SK-N-DZ (cell line): ENCODE results near the gene OR10D3. TPM values are rescaled to one million over a fixed set of nuclear protein-coding genes. Genes with fewer than 3 reads are reported as not detected.
"Not testable (repeated sequence)": the region's sequence is repeated elsewhere in the genome, so short reads cannot be mapped to it uniquely, and the experiment has no call there.

Experiments used
- DNase-seq: peaks from one replicate; pipeline ENCODE4 v3.0.0-alpha.2; 2015; ENCODE audit warnings: low spot score
- polyA plus RNA-seq, 2 experiments: library from polyadenylated mRNA; depleted of rRNA; stranded (reverse); fragments of >200 nt; gene quantifications; 2 replicates each; pipeline ENCODE4 v1.2.3, GENCODE V29; 2014

OR10D3 gene
- polyA plus RNA-seq (2014; cell fraction: cytosol; rRNA removed), result not detected in 2 replicates
- not detected in 2 replicates for polyA plus RNA-seq (2014; cell fraction: nucleus; rRNA removed)

GRCh38 chr11:124183068-124183467 is at the start of gene OR10D3:
Gene OR10D3 (plus strand): TSS chr11:124183345. CDS start chr11:124185270, 1,925 bp downstream.
- DNase-seq, result no peak

DNA sequence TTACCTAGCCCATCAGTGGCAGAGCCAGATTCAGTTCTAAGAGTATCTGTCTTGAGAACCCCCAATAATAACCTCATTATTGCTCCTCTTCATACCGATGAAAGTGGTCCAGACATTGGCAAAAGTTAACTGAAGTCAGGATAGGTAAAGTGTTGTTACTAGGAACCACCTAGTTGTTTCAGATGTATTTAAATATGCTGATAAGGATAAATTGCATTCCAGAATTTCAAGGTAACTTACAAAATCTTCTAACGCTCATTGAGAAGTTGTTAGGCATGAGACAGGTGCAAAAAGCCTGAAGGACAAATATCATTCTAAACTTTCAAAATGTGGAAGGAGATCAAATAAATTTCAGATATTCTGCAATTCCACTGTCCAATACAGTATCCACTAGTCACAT is 40.1 kb upstream of the OR10D3 start:
- no peak for DNase-seq

DNA sequence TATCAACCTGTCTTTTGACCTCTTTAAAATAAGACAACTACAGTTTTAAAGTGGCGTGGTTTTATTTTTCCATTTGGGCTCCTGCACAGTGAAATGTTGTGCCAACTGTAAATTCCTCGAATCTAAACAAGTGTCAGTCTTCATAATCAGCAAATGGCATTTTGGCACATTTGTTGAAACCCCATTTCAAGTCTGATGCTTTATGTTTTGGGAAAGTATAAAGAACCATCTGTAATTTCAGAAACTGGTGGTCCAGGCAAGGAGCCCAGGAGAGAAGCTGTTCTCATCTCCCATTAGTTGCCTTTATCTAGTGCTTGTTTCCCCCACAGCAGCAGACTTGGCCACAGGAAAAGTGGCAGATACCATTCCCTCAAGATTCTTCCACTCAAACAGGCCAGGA is 35.2 kb upstream of the OR10D3 start:
- DNase-seq, result no peak

DNA sequence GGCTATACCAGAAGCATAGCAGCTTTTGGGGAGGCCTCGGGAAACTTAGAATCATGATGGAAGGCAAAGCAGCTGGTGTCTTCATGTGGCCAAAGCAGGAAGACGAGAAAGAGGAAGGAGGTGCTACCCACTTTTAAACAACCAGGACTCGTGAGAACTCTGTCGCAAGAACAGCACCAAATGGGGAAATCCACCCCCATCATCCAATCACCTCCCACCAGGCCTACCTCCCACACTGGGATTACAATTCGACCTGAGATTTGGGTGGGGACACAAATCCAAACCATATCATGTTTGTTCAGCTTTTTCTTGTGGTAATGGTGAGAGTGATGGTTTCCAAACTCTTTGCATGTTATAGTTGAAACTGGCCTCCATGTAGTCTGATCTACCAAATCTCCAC is 32.5 kb upstream of the OR10D3 start:
- no peak for DNase-seq

GRCh38 chr11:124152770-124153407 is 30.3 kb upstream of the OR10D3 start:
- no peak for DNase-seq

- no peak for DNase-seq
These were observed 29.3 kb upstream of the OR10D3 start for GRCh38 chr11:124153821-124154220.

GRCh38 chr11:124159481-124159880 is 23.7 kb upstream of the OR10D3 start:
- no peak for DNase-seq

- no peak for DNase-seq
These were observed 22.2 kb upstream of the OR10D3 start for GRCh38 chr11:124160986-124161385.

DNA sequence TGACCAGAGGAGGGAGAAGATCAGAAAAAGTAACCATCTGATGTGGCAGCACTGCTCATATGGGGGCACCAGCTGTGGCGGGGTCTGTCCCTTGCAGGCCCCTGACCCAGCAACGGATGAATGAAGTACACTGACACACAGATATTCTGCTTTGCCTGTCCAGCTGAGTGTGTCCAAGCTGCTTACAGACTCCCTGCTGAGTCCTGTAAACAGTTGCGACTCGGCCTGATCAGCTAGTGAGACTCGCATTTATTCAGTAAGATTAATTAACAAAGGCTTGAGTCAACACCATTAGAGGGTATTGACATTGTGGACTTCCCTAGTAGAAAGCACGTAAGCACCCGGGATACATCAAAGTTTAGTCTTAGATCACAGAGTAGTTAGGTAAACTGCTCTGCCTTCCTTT is 15.3 kb upstream of the OR10D3 start:
- DNase-seq, result no peak

DNA sequence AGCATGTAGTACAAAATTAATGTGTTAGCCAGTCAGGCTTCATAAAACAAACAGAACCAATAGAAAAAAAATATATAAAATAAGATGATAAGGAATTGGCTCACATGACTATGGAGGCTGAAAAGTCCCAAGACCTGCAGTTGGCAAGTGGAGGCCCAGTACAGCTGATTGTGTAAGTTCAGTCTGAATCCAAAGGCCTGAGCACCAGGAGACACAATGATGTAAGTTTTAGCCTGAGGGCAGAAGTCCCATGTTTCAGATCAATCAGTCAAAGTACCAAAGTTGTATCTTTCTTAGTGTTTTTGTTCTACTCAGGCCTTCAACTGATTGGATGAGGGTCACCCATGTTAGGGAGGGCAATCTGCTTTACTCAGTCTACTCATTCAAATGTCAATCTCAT is 14.3 kb upstream of the OR10D3 start:
- DNase-seq, result no peak

- DNase-seq, result not testable (repeated sequence)
These were observed 12.8 kb upstream of the OR10D3 start for GRCh38 chr11:124170315-124170714.

- DNase-seq, result no peak
These were observed 12.2 kb upstream of the OR10D3 start for GRCh38 chr11:124170801-124171586.

DNA sequence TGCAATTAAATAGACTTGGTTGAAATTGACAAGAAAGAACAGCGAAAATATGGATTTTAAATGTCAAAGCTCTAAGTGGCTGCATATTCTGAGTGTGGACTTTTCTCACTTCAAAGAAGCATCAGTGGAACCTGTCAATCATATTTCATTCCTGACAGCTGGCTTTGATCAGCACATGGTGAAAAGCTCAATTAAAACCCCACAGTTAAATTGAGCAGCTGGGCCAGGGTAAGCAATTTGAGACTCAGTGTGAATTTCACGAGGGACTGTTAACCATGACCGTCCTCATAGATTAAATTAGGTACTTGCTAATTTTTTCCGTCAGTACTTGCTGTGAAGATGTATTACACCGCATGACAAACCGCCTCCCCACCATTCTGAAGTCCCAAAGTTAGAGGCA is 11.0 kb upstream of the OR10D3 start:
- DNase-seq, result no peak

DNA sequence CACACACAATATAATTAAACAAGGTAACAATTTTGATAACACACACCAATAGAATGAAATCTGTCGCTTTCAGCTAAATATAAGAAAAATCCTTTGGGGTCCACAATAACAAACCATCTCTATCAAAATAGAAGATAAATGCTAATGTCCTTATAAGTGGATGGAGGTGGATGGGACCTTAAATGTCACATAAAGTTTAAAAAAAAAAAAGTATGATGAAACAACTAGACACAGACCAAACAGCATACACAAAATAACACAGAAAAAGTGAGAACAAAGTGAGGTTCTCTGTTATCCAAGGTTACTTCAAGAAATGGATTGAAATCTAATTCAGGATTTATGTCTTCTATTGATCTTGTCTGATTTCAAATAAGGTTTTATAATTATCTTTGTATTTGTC is 10.5 kb upstream of the OR10D3 start:
- no peak for DNase-seq

GRCh38 chr11:124174001-124174583 is 9.1 kb upstream of the OR10D3 start:
- DNase-seq, result peak; percentile 0

DNA sequence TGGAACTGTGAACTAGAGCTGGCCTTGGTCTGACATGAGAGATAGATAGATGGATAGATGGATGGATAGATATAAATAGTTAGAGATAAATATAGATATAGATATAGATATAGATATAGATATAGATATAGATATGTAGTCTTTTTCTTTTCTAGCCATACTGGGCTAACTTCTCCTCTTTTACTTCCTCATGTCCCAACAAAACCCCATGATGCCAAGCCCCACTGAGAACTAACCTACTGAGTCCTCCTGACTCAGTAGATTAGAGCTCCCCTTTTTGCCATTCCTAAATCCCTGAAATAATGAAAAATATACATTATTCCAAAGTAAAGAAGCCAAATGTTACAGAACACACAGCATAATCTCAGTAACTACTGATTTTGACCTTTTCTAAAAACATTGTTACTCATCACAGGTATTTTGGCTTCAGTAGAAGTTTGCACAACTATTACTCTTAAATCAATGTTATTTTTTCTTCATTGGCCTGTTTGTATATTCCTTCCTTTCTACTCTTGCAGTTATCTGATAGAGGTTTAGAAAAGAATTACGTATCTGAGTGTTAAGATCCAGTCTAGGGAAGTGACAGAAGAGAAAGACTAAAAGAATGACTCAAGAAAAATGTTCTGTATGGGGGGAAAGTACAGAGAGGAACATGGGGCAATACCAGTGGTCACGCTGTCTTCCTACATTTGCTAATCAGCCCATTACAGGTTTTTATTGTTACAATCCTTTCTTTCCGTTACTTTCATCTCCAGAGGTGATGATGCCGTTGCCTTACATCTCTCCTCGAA is 6.0 kb upstream of the OR10D3 start:
- DNase-seq, result no peak

GRCh38 chr11:124179310-124179709 is 3.8 kb upstream of the OR10D3 start:
- no peak for DNase-seq

DNA sequence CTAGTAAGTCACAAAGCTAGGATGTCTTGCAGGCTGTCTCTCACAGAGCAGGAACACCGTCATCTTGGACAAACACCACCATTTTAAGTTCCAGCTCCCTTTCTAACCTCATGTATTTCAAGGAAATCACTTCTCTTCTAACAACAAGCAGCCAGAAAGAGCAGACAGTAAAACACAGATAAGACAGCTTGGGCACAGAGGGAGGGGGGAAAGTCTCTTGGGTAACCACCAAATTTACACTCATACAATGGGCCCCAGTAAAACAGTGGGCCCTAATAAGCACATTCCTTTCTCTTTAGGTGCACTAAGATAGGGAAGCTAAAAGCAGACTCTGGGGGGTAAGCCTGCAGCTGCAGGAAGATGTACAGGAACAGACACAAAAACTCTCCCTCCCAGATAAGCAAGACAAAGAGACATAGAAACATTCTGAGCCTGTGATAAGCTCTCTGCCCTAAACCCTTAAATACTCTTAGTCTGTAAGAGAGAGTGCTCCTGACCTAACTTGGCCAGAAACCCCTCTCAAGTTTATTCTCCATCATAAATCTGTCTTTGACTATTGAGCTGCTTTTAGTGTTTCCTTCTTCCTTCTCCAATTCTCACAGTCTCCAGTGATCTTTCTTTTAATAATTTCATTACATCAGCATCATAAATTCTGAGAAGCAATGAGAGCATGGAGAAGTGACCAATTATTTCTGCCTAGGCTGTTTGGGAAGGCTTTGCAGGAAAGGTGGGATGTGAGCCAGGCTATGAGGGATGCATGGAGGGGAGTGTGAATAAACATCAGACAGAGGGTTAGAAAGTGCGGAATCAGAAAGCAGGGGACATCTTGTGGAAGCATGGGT is 7.4 kb downstream of the OR10D3 start:
- no peak for DNase-seq

DNA sequence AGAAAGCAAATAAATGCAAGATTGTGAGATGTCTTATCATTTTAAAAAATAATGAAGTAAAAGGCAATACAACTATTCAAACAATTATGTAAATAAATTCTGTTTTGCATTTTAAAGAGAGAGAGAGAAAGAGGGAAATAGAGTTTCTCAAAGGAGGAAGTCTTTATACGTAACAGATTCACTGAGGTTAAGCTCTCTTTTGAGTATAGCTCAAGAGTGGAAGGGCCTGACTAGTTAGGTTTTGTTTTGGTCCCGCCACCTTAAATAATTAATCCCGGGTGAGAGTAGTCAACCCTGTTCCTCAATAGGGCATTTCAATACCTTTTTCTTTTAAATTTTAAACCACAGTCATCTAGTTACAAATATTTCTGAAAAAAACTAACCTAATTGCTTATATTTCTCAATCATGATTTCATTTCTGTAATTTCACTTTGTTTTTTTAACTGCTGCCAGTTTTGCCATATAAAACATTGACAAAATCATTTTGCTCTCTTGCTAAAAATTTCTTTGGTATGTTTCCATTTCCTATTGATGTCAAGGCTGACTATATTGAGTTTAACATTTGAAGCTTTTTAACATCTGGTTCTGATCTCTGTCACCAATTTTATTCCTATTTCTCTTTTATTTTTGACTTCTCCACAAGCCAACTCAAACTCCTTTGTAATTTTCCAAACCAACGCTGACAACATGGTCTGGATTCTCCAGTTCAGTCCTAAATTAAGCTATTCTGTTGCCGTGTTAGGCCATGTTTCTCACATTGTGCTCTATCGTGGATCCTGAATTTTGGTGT is 10.3 kb downstream of the OR10D3 start:
- DNase-seq, result no peak
